Sigmoid colon (tissue), 7 donors: ENCODE results near the gene LEF1. TPM values are rescaled to one million over a fixed set of nuclear protein-coding genes. Genes with fewer than 3 reads are reported as not detected.

Experiments
- DNase-seq: peaks from one replicate; pipeline ENCODE4 v3.0.0-alpha.2; 2019
- H3K27ac ChIP-seq, 4 donors: fragments of 200-600 bp; sonication (generic); one replicate each; pipeline ENCODE4 v1.5.1; 2016 to 2019; ENCODE audit warnings: mild to moderate bottlenecking in 1 of 4
- H3K27me3 ChIP-seq, 3 donors: fragments of 200-600 bp; sonication (generic); one replicate each; pipeline ENCODE4 v1.5.1; 2019; ENCODE audit warnings: mild to moderate bottlenecking in 1 of 3
- H3K36me3 ChIP-seq, 4 donors: fragments of 200-600 bp; sonication (generic); one replicate each; pipeline ENCODE4 v1.5.1; 2016 to 2019
- H3K4me1 ChIP-seq, 4 donors: fragments of 200-600 bp; sonication (generic); one replicate each; pipeline ENCODE4 v1.5.1; 2017 to 2019
- H3K4me3 ChIP-seq, 4 donors: fragments of 200-600 bp; sonication (generic); one replicate each; pipeline ENCODE4 v1.5.1; 2017 to 2019; ENCODE audit warnings: mild to moderate bottlenecking in 2 of 4, moderate library complexity in 1 of 4
- H3K9me3 ChIP-seq, 4 donors: fragments of 200-600 bp in 3 of 4; sonication (generic) in 3 of 4; one replicate each; pipeline versions ENCODE4 v1.5.1 to v1.6.1; 2013 to 2019
- CTCF ChIP-seq, 4 experiments: fragments of 450-650 bp in 3 of 4; fragments of 200-600 bp in 1 of 4; IDR thresholded peaks; one replicate each; pipeline ENCODE4 v1.5.1; 2016 to 2019; ENCODE audit warnings: antibody characterized with exemption in 4 of 4, mild to moderate bottlenecking in 3 of 4, moderate library complexity in 2 of 4
- EP300 ChIP-seq, 4 donors: sonication (generic); formaldehyde crosslinking; IDR thresholded peaks; one replicate each; pipeline ENCODE4 v1.6.1; 2017; ENCODE audit warnings: antibody characterized with exemption in 4 of 4
- POLR2A ChIP-seq, 2 donors: fragments of 450-650 bp; IDR thresholded peaks; one replicate each; pipeline ENCODE4 v1.6.1; 2016; ENCODE audit warnings: antibody characterized with exemption in 2 of 2, mild to moderate bottlenecking in 2 of 2, moderate library complexity in 2 of 2
- POLR2AphosphoS5 ChIP-seq, 4 donors: sonication (generic); formaldehyde crosslinking; IDR thresholded peaks; one replicate each; pipeline ENCODE4 v1.6.1; 2017; ENCODE audit warnings: antibody characterized with exemption in 4 of 4
- WGBS, 2 donors: extraction: QIAGEN DNeasy Blood & Tissue Kit; methylation state at CpG; one replicate each; pipeline ENCODE4 v1.1.7; 2013; 5-methylcytosine and 5-hydroxymethylcytosine counted together
- intact Hi-C: fragments of 100-400 bp; cut with DNase I; formaldehyde crosslinking; loops from one replicate; pipeline ENCODE4 v1.15.1; 2023
- polyA plus RNA-seq, 3 donors: library from polyadenylated mRNA; stranded (reverse); fragments of 200-250 nt; gene quantifications; one replicate each; pipeline ENCODE4 v1.2.3, GENCODE V29; 2013
- total RNA-seq, 4 donors: library from RNA; depleted of rRNA; stranded (reverse); fragments of >200 nt; gene quantifications; one replicate each; pipeline ENCODE4 v1.1.0, GENCODE V29; 2016
- donor health status: healthy with polysubstance abuse.
- donor health status: Bipolar disorder and iron deficiency.
- donor health status: healthy.

Gene LEF1
- total and polyA plus RNA-seq, 7 donors, result 0.83 to 25.3 (median 3.2) TPM; not detected in 1

GRCh38 chr4:108135549-108136209 is 33.1 kb downstream of the LEF1 start:
- Histone ChIP-seq H3K27ac (no peak overlapping the region), H3K9me3 (no peaks in the 10 kb centered on the region), H3K4me3 (no peak overlapping the region), H3K4me1 (no peaks in the 10 kb centered on the region), H3K36me3 (no peaks in the 10 kb centered on the region), H3K27me3 (peaks cover 0 to 5% (median 0%) of the 10 kb centered on the region in 3 donors)
- DNase-seq, result no peak
- TF ChIP-seq POLR2AphosphoS5 (IDR thresholded peaks at IDR 0.05) (no peak), CTCF (IDR thresholded peaks at IDR 0.05) (no peak), POLR2A (IDR thresholded peaks at IDR 0.05) (no peak), EP300 (IDR thresholded peaks at IDR 0.05) (no peak)
- 55 to 92% methylated on average over 4 of the region's 4 CpGs for WGBS, 2 donors
- intact Hi-C loops, result no loop called here

- WGBS, 2 donors, result 91 to 96% methylated on average over 4 of the region's 4 CpGs
- no peak for DNase-seq
- TF ChIP-seq POLR2A (IDR thresholded peaks at IDR 0.05) (no peak), POLR2AphosphoS5 (IDR thresholded peaks at IDR 0.05) (no peak), CTCF (IDR thresholded peaks at IDR 0.05) (no peak), EP300 (IDR thresholded peaks at IDR 0.05) (no peak)
- Histone ChIP-seq H3K4me3 (no peak overlapping the region), H3K9me3 (no peaks in the 10 kb centered on the region), H3K27ac (no peak overlapping the region), H3K27me3 (peaks cover 0 to 5% (median 0%) of the 10 kb centered on the region in 3 donors), H3K36me3 (no peaks in the 10 kb centered on the region), H3K4me1 (no peaks in the 10 kb centered on the region)
- intact Hi-C loops, result no loop called here
Measured at GRCh38 chr4:108130955-108131354, 37.8 kb downstream of the LEF1 start.

GRCh38 chr4:108129196-108129595 is 39.5 kb downstream of the LEF1 start:
- peaks cover 0 to 5% (median 0%) of the 10 kb centered on the region in 3 donors for H3K27me3 ChIP-seq
- intact Hi-C loops, result no loop called here
- TF ChIP-seq CTCF (IDR thresholded peaks at IDR 0.05) (no peak), POLR2AphosphoS5 (IDR thresholded peaks at IDR 0.05) (no peak), POLR2A (IDR thresholded peaks at IDR 0.05) (no peak), EP300 (IDR thresholded peaks at IDR 0.05) (no peak)

GRCh38 chr4:108126806-108127205 is 41.9 kb downstream of the LEF1 start:
- Histone ChIP-seq H3K27ac (no peak overlapping the region), H3K27me3 (no peaks in the 10 kb centered on the region), H3K4me1 (no peaks in the 10 kb centered on the region), H3K36me3 (no peaks in the 10 kb centered on the region), H3K4me3 (no peak overlapping the region), H3K9me3 (no peaks in the 10 kb centered on the region)
- 75 to 91% methylated on average over 3 of the region's 3 CpGs for WGBS, 2 donors
- intact Hi-C loops, result no loop called here
- TF ChIP-seq POLR2AphosphoS5 (IDR thresholded peaks at IDR 0.05) (no peak), CTCF (IDR thresholded peaks at IDR 0.05) (no peak), POLR2A (IDR thresholded peaks at IDR 0.05) (no peak), EP300 (IDR thresholded peaks at IDR 0.05) (no peak)
- no peak for DNase-seq

More at GRCh38 chr4:108129196-108129595, 39.5 kb downstream of the LEF1 start:
- Histone ChIP-seq H3K4me3 (no peak overlapping the region), H3K4me1 (no peaks in the 10 kb centered on the region), H3K27ac (no peak overlapping the region), H3K36me3 (no peaks in the 10 kb centered on the region), H3K9me3 (no peaks in the 10 kb centered on the region)
- no peak for DNase-seq

DNA sequence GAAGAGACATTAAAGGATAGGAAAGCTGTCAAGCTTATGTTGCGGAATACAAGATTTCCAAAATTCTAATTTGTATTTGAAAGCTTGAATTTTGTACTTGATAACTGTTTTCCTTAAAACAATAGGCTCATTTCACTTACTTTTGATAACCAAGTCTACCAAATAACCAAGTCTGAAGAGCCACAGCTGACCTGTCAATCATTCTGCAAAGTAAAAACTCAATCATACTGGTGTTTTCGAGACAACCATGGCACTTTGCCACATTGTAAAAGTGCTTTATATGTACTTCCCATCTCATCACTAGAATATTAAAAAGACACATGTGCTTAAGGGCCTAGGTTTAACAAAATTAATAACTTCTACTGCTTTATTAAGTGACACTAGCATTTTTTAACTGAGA is 47.9 kb downstream of the LEF1 start:
- H3K36me3 ChIP-seq, result no peaks in the 10 kb centered on the region
- no peak for DNase-seq
- no peaks in the 10 kb centered on the region for H3K9me3 ChIP-seq
- no peaks in the 10 kb centered on the region for H3K4me1 ChIP-seq
- intact Hi-C loops, result no loop called here
- 76 to 77% methylated on average over 2 of the region's 2 CpGs for WGBS, 2 donors
- TF ChIP-seq POLR2A (IDR thresholded peaks at IDR 0.05), result no peak
- TF ChIP-seq EP300 (IDR thresholded peaks at IDR 0.05), result no peak
- no peak for TF ChIP-seq POLR2AphosphoS5 (IDR thresholded peaks at IDR 0.05)
- no peak for TF ChIP-seq CTCF (IDR thresholded peaks at IDR 0.05)
- H3K27me3 ChIP-seq, result no peaks in the 10 kb centered on the region
- H3K4me3 ChIP-seq, result no peak overlapping the region
- no peak overlapping the region for H3K27ac ChIP-seq
